ENCODE measurements around the gene C9orf40.

GRCh38 chr9:74921737-74922136 is 31.0 kb downstream of the C9orf40 start:
- no peak for TF ChIP-seq CTCF (IDR thresholded peaks at IDR 0.05)
- no peak for TF ChIP-seq POLR2AphosphoS5 (IDR thresholded peaks at IDR 0.05; ENCODE audit: low read depth, low read length)

All from Panc1 (cell line).